ENCODE measurements around the gene TMEM151A. TPM values are rescaled to one million over a fixed set of nuclear protein-coding genes. Genes with fewer than 3 reads are reported as not detected.

Gene TMEM151A
- total RNA-seq, 1 donor from 2014 or later = not detected

DNA sequence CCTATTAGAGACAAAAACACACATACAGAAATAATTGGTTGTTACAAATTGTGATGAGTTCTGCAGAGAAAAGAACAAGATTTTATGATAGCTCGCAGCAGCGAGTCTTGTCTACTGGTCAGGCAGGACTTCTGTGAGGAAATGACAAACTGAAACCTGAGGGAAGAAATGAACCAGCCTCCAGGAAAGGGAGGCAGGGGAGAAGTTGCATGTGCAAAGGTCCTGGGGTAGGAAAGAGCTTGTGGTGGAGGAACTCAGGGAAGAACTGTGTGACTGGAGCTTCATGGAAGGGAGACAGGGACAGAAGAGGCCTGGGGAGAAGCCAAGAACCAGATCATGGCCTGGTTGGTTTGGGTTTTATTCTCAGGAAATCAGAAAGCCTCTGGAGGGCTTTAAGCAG, 32.5 kb upstream of the TMEM151A start:
- no peak overlapping the region for H3K9ac ChIP-seq (ENCODE audit: low read depth in 1 of 3, low read length in 3 of 3)
- peaks cover 23 to 32% (median 26%) of the 10 kb centered on the region in 3 donors for H3K36me3 ChIP-seq (ENCODE audit: control insufficient read depth in 3 of 3, insufficient read depth in 3 of 3, low read length in 3 of 3)
- H3K27me3 ChIP-seq (ENCODE audit: control insufficient read depth in 3 of 3, insufficient read depth in 3 of 3, low read length in 3 of 3) = no peaks in the 10 kb centered on the region
- H3K4me3 ChIP-seq (ENCODE audit: low read length in 3 of 3) = no peak overlapping the region
- peaks cover 13 to 18% (median 14%) of the 10 kb centered on the region in 3 donors for H3K4me1 ChIP-seq (ENCODE audit: control insufficient read depth in 3 of 3, insufficient read depth in 3 of 3, low read length in 3 of 3)
- H3K27ac ChIP-seq (ENCODE audit: low read depth, low read length) = no peak overlapping the region
- H3K9me3 ChIP-seq (ENCODE audit: control insufficient read depth in 3 of 3, low read length in 3 of 3) = no peaks in the 10 kb centered on the region

DNA sequence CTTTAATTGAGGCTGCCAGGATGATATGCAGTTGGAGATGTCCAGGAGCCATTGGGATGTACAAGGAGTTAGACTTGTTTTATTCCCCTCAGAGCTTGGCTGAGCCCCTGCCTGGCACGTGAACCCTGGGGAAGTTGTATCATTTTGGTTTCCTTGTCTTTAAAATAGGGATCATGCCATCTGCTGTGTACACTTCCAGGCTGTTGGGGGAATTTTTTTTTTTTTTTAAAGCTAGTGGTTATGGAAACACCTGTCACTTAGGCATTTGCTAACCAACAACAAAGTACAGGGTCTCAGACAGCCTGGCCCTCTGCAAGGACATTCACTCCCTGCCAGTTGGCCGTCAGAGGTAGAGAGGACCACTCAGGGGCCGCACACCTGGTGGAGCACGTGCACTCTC, 31.7 kb upstream of the TMEM151A start:
- Histone ChIP-seq H3K27me3 (ENCODE audit: control insufficient read depth in 3 of 3, insufficient read depth in 3 of 3, low read length in 3 of 3) (no peaks in the 10 kb centered on the region), H3K27ac (ENCODE audit: low read depth, low read length) (no peak overlapping the region), H3K36me3 (ENCODE audit: control insufficient read depth in 3 of 3, insufficient read depth in 3 of 3, low read length in 3 of 3) (peaks cover 27 to 39% (median 32%) of the 10 kb centered on the region in 3 donors), H3K9me3 (ENCODE audit: control insufficient read depth in 3 of 3, low read length in 3 of 3) (no peaks in the 10 kb centered on the region), H3K9ac (ENCODE audit: low read depth in 1 of 3, low read length in 3 of 3) (no peak overlapping the region), H3K4me1 (ENCODE audit: control insufficient read depth in 3 of 3, insufficient read depth in 3 of 3, low read length in 3 of 3) (peaks cover 13 to 18% (median 14%) of the 10 kb centered on the region in 3 donors), H3K4me3 (ENCODE audit: low read length in 3 of 3) (no peak overlapping the region)

DNA sequence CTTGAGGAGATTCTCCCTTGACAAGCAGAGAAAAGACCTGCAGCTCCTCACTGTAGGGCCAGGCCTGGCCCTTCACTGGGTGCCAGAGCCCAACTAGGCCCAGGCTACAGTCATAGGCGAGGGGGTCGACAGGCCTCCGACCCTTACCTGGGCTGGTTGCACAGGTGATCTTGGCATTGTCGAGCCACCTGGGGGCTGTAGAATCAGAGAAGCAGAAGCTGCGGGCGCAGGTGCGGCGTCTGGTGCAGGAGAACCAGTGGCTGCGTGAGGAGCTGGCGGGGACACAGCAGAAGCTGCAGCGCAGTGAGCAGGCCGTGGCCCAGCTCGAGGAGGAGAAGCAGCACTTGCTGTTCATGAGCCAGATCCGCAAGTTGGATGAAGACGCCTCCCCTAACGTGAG, 30.1 kb upstream of the TMEM151A start:
- Histone ChIP-seq H3K9me3 (ENCODE audit: control insufficient read depth in 3 of 3, low read length in 3 of 3) (no peaks in the 10 kb centered on the region), H3K27me3 (ENCODE audit: control insufficient read depth in 3 of 3, insufficient read depth in 3 of 3, low read length in 3 of 3) (no peaks in the 10 kb centered on the region), H3K27ac (ENCODE audit: low read depth, low read length) (no peak overlapping the region), H3K4me3 (ENCODE audit: low read length in 3 of 3) (no peak overlapping the region), H3K9ac (ENCODE audit: low read depth in 1 of 3, low read length in 3 of 3) (no peak overlapping the region), H3K36me3 (ENCODE audit: control insufficient read depth in 3 of 3, insufficient read depth in 3 of 3, low read length in 3 of 3) (peaks cover 27 to 39% (median 36%) of the 10 kb centered on the region in 3 donors), H3K4me1 (ENCODE audit: control insufficient read depth in 3 of 3, insufficient read depth in 3 of 3, low read length in 3 of 3) (peaks cover 14 to 19% (median 16%) of the 10 kb centered on the region in 3 donors)

DNA sequence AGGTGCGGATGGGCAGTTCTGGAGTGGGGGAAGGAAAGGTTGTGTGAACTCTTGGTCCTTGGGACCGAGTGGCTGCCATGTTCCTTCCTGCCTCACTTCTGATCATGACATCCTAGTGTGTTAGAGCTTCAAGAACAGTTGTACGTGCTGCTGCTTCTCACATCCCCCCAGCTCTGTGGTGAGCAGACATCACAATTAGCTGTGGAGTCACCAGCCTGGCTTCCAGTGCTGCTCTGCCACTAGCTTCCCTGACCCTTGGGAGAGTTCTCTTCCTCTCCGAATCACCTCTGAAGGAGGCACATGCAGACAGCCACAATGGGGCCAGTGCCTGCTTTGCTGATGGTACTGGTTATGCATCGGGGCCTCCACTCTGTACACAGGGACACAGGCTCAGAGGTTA, 29.5 kb upstream of the TMEM151A start:
- H3K9me3 ChIP-seq (ENCODE audit: control insufficient read depth in 3 of 3, low read length in 3 of 3) = no peaks in the 10 kb centered on the region
- peaks cover 27 to 39% (median 36%) of the 10 kb centered on the region in 3 donors for H3K36me3 ChIP-seq (ENCODE audit: control insufficient read depth in 3 of 3, insufficient read depth in 3 of 3, low read length in 3 of 3)
- no peak overlapping the region for H3K27ac ChIP-seq (ENCODE audit: low read depth, low read length)

DNA sequence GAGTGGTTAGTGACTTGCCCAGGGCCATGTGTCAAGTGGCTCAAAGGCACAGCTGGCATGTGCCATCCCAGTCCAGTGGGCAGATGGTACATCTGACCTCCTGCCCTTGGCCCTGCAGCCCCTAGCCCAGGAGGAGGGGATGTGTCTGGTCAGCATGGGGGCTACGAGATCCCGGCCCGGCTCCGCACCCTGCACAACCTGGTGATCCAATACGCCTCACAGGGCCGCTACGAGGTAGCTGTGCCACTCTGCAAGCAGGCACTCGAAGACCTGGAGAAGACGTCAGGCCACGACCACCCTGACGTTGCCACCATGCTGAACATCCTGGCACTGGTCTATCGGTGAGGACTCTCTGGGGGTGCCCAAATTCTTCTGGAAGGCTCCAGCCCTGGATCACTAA, 29.0 kb upstream of the TMEM151A start:
- no peaks in the 10 kb centered on the region for H3K9me3 ChIP-seq (ENCODE audit: control insufficient read depth in 3 of 3, low read length in 3 of 3)
- H3K27ac ChIP-seq (ENCODE audit: low read depth, low read length) = no peak overlapping the region
- no peak overlapping the region for H3K9ac ChIP-seq (ENCODE audit: low read depth in 1 of 3, low read length in 3 of 3)
- H3K4me1 ChIP-seq (ENCODE audit: control insufficient read depth in 3 of 3, insufficient read depth in 3 of 3, low read length in 3 of 3) = peaks cover 13 to 20% (median 15%) of the 10 kb centered on the region in 3 donors
- no peaks in the 10 kb centered on the region for H3K27me3 ChIP-seq (ENCODE audit: control insufficient read depth in 3 of 3, insufficient read depth in 3 of 3, low read length in 3 of 3)
- peaks cover 27 to 39% (median 36%) of the 10 kb centered on the region in 3 donors for H3K36me3 ChIP-seq (ENCODE audit: control insufficient read depth in 3 of 3, insufficient read depth in 3 of 3, low read length in 3 of 3)
- H3K4me3 ChIP-seq (ENCODE audit: low read length in 3 of 3) = no peak overlapping the region

More for the DNA sequence above, 29.5 kb upstream of the TMEM151A start:
- Histone ChIP-seq H3K4me1 (ENCODE audit: control insufficient read depth in 3 of 3, insufficient read depth in 3 of 3, low read length in 3 of 3) (peaks cover 15 to 19% (median 17%) of the 10 kb centered on the region in 3 donors), H3K4me3 (ENCODE audit: low read length in 3 of 3) (no peak overlapping the region), H3K9ac (ENCODE audit: low read depth in 1 of 3, low read length in 3 of 3) (no peak overlapping the region), H3K27me3 (ENCODE audit: control insufficient read depth in 3 of 3, insufficient read depth in 3 of 3, low read length in 3 of 3) (no peaks in the 10 kb centered on the region)

DNA sequence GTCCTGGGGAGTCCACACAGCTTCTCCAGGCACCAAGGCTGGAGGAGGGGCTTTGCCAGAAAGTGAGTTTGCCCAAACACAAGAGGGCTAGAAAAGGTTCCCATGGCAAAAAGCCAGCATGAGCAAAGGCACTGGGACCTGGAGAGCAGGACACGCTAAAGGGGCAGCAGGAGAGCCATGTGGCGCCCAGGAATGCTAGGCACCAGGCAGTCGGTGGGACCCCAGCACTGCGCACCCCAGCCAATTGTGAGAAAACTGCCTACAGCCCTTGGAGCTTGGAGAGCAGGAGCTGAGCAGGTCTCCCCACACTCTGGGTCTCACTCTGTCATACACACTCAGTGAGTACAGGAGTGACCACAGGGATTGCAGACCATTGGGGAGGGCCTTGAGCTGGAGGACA, 28.5 kb upstream of the TMEM151A start:
- Histone ChIP-seq H3K4me3 (ENCODE audit: low read length in 3 of 3) (no peak overlapping the region), H3K9me3 (ENCODE audit: control insufficient read depth in 3 of 3, low read length in 3 of 3) (no peaks in the 10 kb centered on the region), H3K9ac (ENCODE audit: low read depth in 1 of 3, low read length in 3 of 3) (no peak overlapping the region), H3K27ac (ENCODE audit: low read depth, low read length) (no peak overlapping the region), H3K4me1 (ENCODE audit: control insufficient read depth in 3 of 3, insufficient read depth in 3 of 3, low read length in 3 of 3) (peaks cover 13 to 22% (median 19%) of the 10 kb centered on the region in 3 donors), H3K27me3 (ENCODE audit: control insufficient read depth in 3 of 3, insufficient read depth in 3 of 3, low read length in 3 of 3) (no peaks in the 10 kb centered on the region), H3K36me3 (ENCODE audit: control insufficient read depth in 3 of 3, insufficient read depth in 3 of 3, low read length in 3 of 3) (peaks cover 27 to 39% (median 36%) of the 10 kb centered on the region in 3 donors)

DNA sequence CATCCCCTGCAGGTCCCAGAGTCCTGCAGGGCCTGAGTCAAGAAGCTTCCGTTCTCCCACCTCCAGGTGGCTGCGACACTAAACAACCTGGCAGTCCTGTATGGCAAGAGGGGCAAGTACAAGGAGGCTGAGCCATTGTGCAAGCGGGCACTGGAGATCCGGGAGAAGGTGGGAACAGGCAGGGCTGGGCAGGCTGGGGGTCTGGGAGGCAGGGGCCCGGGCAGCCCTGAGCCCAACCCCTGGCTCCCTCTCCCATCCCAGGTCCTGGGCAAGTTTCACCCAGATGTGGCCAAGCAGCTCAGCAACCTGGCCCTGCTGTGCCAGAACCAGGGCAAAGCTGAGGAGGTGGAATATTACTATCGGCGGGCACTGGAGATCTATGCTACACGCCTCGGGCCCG, 27.9 kb upstream of the TMEM151A start:
- H3K27ac ChIP-seq (ENCODE audit: low read depth, low read length) = no peak overlapping the region
- no peaks in the 10 kb centered on the region for H3K9me3 ChIP-seq (ENCODE audit: control insufficient read depth in 3 of 3, low read length in 3 of 3)
- H3K36me3 ChIP-seq (ENCODE audit: control insufficient read depth in 3 of 3, insufficient read depth in 3 of 3, low read length in 3 of 3) = peaks cover 27 to 39% (median 36%) of the 10 kb centered on the region in 3 donors
- H3K4me1 ChIP-seq (ENCODE audit: control insufficient read depth in 3 of 3, insufficient read depth in 3 of 3, low read length in 3 of 3) = peaks cover 8 to 17% (median 13%) of the 10 kb centered on the region in 3 donors
- no peaks in the 10 kb centered on the region for H3K27me3 ChIP-seq (ENCODE audit: control insufficient read depth in 3 of 3, insufficient read depth in 3 of 3, low read length in 3 of 3)
- no peak overlapping the region for H3K4me3 ChIP-seq (ENCODE audit: low read length in 3 of 3)
- H3K9ac ChIP-seq (ENCODE audit: low read depth in 1 of 3, low read length in 3 of 3) = no peak overlapping the region

DNA sequence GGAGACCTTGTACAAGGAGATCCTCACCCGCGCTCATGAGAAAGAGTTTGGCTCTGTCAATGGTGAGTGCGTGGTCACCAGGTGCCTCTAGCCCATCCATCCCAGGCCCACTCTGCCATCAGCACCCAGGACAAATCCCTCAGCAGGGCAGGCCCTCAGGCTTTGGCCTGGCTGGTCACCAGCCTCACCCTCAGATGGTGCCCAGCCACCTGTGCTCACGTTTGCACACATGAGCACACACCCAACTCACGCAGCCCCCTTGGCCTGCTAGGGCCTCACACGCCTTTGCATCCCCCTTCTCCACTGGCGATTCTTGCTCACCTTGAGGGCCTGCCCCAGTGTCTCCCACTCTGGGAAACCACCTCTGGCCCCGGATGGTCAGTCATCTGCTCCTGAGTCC, 27.3 kb upstream of the TMEM151A start:
- H3K27ac ChIP-seq (ENCODE audit: low read depth, low read length) = no peak overlapping the region

DNA sequence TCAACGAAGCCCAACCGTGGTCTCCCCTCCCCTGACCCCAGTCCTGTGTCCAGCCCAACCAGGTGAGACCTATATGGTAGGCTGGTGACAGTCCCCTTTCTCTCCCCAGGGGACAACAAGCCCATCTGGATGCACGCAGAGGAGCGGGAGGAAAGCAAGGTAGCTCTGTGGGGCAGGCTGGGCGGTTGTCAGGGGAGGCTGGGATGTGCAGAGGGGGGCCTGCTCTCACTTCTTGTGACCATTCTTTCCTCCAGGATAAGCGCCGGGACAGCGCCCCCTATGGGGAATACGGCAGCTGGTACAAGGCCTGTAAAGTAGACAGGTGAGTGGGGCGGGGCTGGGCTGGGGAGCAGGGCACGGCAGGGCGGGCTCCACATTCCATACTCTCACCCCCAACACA, 26.8 kb upstream of the TMEM151A start:
- H3K4me1 ChIP-seq (ENCODE audit: control insufficient read depth in 3 of 3, insufficient read depth in 3 of 3, low read length in 3 of 3) = peaks cover 15 to 29% (median 22%) of the 10 kb centered on the region in 3 donors
- H3K9ac ChIP-seq (ENCODE audit: low read depth in 1 of 3, low read length in 3 of 3) = no peak overlapping the region
- H3K9me3 ChIP-seq (ENCODE audit: control insufficient read depth in 3 of 3, low read length in 3 of 3) = no peaks in the 10 kb centered on the region
- no peak overlapping the region for H3K4me3 ChIP-seq (ENCODE audit: low read length in 3 of 3)
- no peaks in the 10 kb centered on the region for H3K27me3 ChIP-seq (ENCODE audit: control insufficient read depth in 3 of 3, insufficient read depth in 3 of 3, low read length in 3 of 3)
- no peak overlapping the region for H3K27ac ChIP-seq (ENCODE audit: low read depth, low read length)
- peaks cover 27 to 38% (median 34%) of the 10 kb centered on the region in 3 donors for H3K36me3 ChIP-seq (ENCODE audit: control insufficient read depth in 3 of 3, insufficient read depth in 3 of 3, low read length in 3 of 3)

More for the DNA sequence above, 27.3 kb upstream of the TMEM151A start:
- H3K4me1 ChIP-seq (ENCODE audit: control insufficient read depth in 3 of 3, insufficient read depth in 3 of 3, low read length in 3 of 3) = peaks cover 10 to 23% (median 16%) of the 10 kb centered on the region in 3 donors
- H3K9ac ChIP-seq (ENCODE audit: low read depth in 1 of 3, low read length in 3 of 3) = no peak overlapping the region
- H3K36me3 ChIP-seq (ENCODE audit: control insufficient read depth in 3 of 3, insufficient read depth in 3 of 3, low read length in 3 of 3) = peaks cover 27 to 39% (median 34%) of the 10 kb centered on the region in 3 donors
- no peaks in the 10 kb centered on the region for H3K27me3 ChIP-seq (ENCODE audit: control insufficient read depth in 3 of 3, insufficient read depth in 3 of 3, low read length in 3 of 3)
- no peak overlapping the region for H3K4me3 ChIP-seq (ENCODE audit: low read length in 3 of 3)
- no peaks in the 10 kb centered on the region for H3K9me3 ChIP-seq (ENCODE audit: control insufficient read depth in 3 of 3, low read length in 3 of 3)

DNA sequence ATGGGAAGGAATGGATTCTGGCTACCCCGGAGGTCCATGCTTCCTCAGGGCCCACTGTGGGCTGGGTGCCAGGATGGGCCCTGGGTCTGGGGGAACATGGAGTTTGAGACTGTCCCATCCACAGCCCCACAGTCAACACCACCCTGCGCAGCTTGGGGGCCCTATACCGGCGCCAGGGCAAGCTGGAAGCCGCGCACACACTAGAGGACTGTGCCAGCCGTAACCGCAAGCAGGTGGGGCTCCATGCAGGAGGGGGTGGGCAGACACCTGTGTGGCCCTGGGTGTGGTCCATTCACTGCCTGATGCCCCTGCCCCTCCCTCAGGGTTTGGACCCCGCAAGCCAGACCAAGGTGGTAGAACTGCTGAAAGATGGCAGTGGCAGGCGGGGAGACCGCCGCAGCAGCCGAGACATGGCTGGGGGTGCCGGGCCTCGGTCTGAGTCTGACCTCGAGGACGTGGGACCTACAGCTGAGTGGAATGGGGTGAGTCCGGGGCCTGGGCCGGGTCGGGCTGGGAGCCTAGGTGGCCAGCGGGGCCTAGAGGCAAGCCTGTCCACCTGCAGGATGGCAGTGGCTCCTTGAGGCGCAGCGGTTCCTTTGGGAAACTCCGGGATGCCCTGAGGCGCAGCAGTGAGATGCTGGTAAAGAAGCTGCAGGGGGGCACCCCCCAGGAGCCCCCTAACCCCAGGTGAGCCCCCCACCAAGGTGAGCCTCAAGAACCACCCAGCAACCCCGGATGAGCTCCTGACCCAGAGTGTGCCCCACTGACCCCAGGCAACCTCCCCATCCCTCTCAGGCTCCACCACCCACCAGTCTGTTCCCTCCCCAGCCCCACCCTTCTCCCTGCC, 25.9 kb upstream of the TMEM151A start:
- no peak overlapping the region for H3K9ac ChIP-seq (ENCODE audit: low read depth in 1 of 3, low read length in 3 of 3)
- no peaks in the 10 kb centered on the region for H3K9me3 ChIP-seq (ENCODE audit: control insufficient read depth in 3 of 3, low read length in 3 of 3)
- no peak overlapping the region for H3K27ac ChIP-seq (ENCODE audit: low read depth, low read length)
- H3K4me3 ChIP-seq (ENCODE audit: low read length in 3 of 3) = no peak overlapping the region
- H3K27me3 ChIP-seq (ENCODE audit: control insufficient read depth in 3 of 3, insufficient read depth in 3 of 3, low read length in 3 of 3) = no peaks in the 10 kb centered on the region
- peaks cover 29 to 38% (median 34%) of the 10 kb centered on the region in 3 donors for H3K36me3 ChIP-seq (ENCODE audit: control insufficient read depth in 3 of 3, insufficient read depth in 3 of 3, low read length in 3 of 3)
- H3K4me1 ChIP-seq (ENCODE audit: control insufficient read depth in 3 of 3, insufficient read depth in 3 of 3, low read length in 3 of 3) = peaks cover 21 to 37% (median 29%) of the 10 kb centered on the region in 3 donors

Data from skeletal muscle tissue (tissue), 4 donors.